Measurements from ENCODE around the gene SDC3. TPM values are rescaled to one million over a fixed set of nuclear protein-coding genes. Genes with fewer than 3 reads are reported as not detected.

Gene SDC3
- total and polyA plus RNA-seq, 2 of the 8 experiments (the other 6 are each of a cell fraction or from before 2014, with no cell fraction given): 7.0 to 27.0 TPM

GRCh38 chr1:30930631-30931173 lies 22.1 kb upstream of the SDC3 start:
- Histone ChIP-seq H3K27ac (ENCODE audit: low read depth, low read length) (no peak overlapping the region), H3K4me3 (ENCODE audit: extremely low read depth in 1 of 4, insufficient read depth in 2 of 4, low read depth in 3 of 4, low read length in 4 of 4) (no peak overlapping the region), H3K9me3 (ENCODE audit: insufficient read depth in 2 of 2, low read depth in 1 of 2, low read length in 1 of 2) (no peaks in the 10 kb centered on the region), H4K91ac (replicated peaks; ENCODE audit: insufficient read length, low read length) (no peak overlapping the region), H3K14ac (ENCODE audit: insufficient read length) (no peak overlapping the region), H3K79me1 (ENCODE audit: low read depth, low read length) (no peaks in the 10 kb centered on the region), H3K4me1 (replicated peaks in 1 of 4; ENCODE audit: control insufficient read depth in 3 of 4, insufficient read depth in 4 of 4, low read length in 3 of 4) (no peaks in the 10 kb centered on the region), H4K8ac (ENCODE audit: extremely low read depth, insufficient read depth, low read length) (no peak overlapping the region; the same call in 1 of the 2 replicates), H2BK5ac (ENCODE audit: low read depth, low read length) (no peak overlapping the region), H3K23ac (ENCODE audit: insufficient read length) (no peak overlapping the region), H3K27me3 (replicated peaks in 1 of 4; ENCODE audit: control insufficient read depth in 3 of 4, extremely low read depth in 1 of 4, insufficient read depth in 3 of 4, low read length in 3 of 4) (no peaks in the 10 kb centered on the region), H2BK12ac (ENCODE audit: low read depth, low read length) (no peak overlapping the region), H3K36me3 (ENCODE audit: control insufficient read depth in 2 of 4, insufficient read depth in 4 of 4, low read length in 3 of 4) (peaks cover 6 to 30% (median 22%) of the 10 kb centered on the region in 4 experiments; a peak in 7 of 8 replicates), H3K56ac (replicated peaks; ENCODE audit: insufficient read length, low read depth, low read length) (no peak overlapping the region), H2AK5ac (ENCODE audit: low read depth, low read length) (no peak overlapping the region), H2BK20ac (ENCODE audit: low read length) (no peak overlapping the region), H3K18ac (ENCODE audit: extremely low read depth, low read length) (no peak overlapping the region), H3K4me2 (ENCODE audit: insufficient read depth in 1 of 2, low read depth in 2 of 2, low read length in 2 of 2) (no peak overlapping the region), H3K9ac (replicated peaks in 1 of 4; ENCODE audit: extremely low read depth in 1 of 4, low read depth in 3 of 4, low read length in 3 of 4) (no peak overlapping the region), H4K20me1 (replicated peaks in 1 of 2; ENCODE audit: control insufficient read depth in 1 of 2, insufficient read depth in 2 of 2, low read length in 2 of 2) (peaks cover 4% of the 10 kb centered on the region in 2 experiments), H4K5ac (ENCODE audit: insufficient read length, low read depth, low read length) (no peak overlapping the region), H3K79me2 (ENCODE audit: control insufficient read depth in 1 of 2, insufficient read depth in 2 of 2, low read length in 2 of 2) (no peaks in the 10 kb centered on the region), H2AFZ (ENCODE audit: low read length) (no peak overlapping the region), H3K4ac (replicated peaks; ENCODE audit: insufficient read length, low read depth, low read length) (no peak overlapping the region), H2BK120ac (replicated peaks; ENCODE audit: low read depth, low read length) (no peak overlapping the region), H3K23me2 (ENCODE audit: low read depth, low read length) (no peaks in the 10 kb centered on the region), H2BK15ac (ENCODE audit: low read length) (no peak overlapping the region)
- CTCF ChIA-PET (ENCODE audit: partially characterized antibody): interaction anchor here (1.3 to 27.2 kb wide), 6 partner anchors 8 to 211 kb away, joined by 4 to 1519 read pairs (median 42); no protein-coding TSS in a partner anchor
- DNase-seq (ENCODE audit: low read depth in 1 of 2, low spot score in 2 of 2): no peak
- 87% methylated on average over 6 of the region's 6 CpGs; no CpG with 5 or more reads in 1 of the 2 experiments for WGBS, 2 experiments (ENCODE audit: extremely low coverage in 1 of 2, insufficient coverage in 1 of 2, insufficient read length in 1 of 2, insufficient replicate concordance in 2 of 2, low coverage in 1 of 2, low lambda C conversion rate in 2 of 2, missing lambda C conversion rate in 1 of 2)
- TF ChIP-seq JUND (IDR thresholded peaks at IDR 0.05; ENCODE audit: low read length): no peak
- no peak for TF ChIP-seq CBX5 (IDR thresholded peaks at IDR 0.05; ENCODE audit: low read depth, low read length)
- TF ChIP-seq POLR2AphosphoS5 (IDR thresholded peaks at IDR 0.05; ENCODE audit: low read depth, low read length): peak; percentile 41; the same call in 1 of the 2 replicates
- no peak for TF ChIP-seq SIX5 (IDR thresholded peaks at IDR 0.05; ENCODE audit: low read depth, low read length)
- TF ChIP-seq YY1 (IDR thresholded peaks at IDR 0.05; ENCODE audit: low read depth, low read length): peak; percentile 35; the same call in 1 of the 2 replicates
- 0 out of 2 replicates have a peak, but pooled peaks have one; percentile 45 for TF ChIP-seq SP4 (IDR thresholded peaks at IDR 0.05; ENCODE audit: low read length)
- TF ChIP-seq, protein P1, sequence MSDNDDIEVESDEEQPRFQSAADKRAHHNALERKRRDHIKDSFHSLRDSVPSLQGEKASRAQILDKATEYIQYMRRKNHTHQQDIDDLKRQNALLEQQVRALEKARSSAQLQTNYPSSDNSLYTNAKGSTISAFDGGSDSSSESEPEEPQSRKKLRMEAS (IDR thresholded peaks at IDR 0.05): peak; percentile 34; the same call in 1 of the 2 replicates
- peak in 1 of 2 experiments; percentile 53; a peak in 1 of 3 replicates for TF ChIP-seq POLR2A (IDR thresholded peaks at IDR 0.05; ENCODE audit: control extremely low read depth in 1 of 2, low read depth in 2 of 2, low read length in 2 of 2)
- FAIRE-seq: no peak
- POLR2A ChIA-PET (ENCODE audit: partially characterized antibody): interaction anchor here (0.8 to 5.3 kb wide), 5 partner anchors 9 to 151 kb away, joined by 3 to 16 read pairs (median 4); no protein-coding TSS in a partner anchor
